DOHH2 (cell line): ENCODE data around the gene TAX1BP1.

ENCODE experiments used
- CTCF ChIP-seq: fragments of 200-600 bp; sonication (generic); IDR thresholded peaks from one replicate; pipeline ENCODE4 v1.5.1; 2014; ENCODE audit warnings: antibody characterized with exemption, mild to moderate bottlenecking, low read depth, low read length; ENCODE audit not compliant: poor library complexity, severe bottlenecking
- EZH2phosphoT487 ChIP-seq: fragments of 200-600 bp; sonication (generic); IDR thresholded peaks from 2 replicates; pipeline ENCODE4 v1.6.1; 2017; ENCODE audit warnings: borderline replicate concordance, mild to moderate bottlenecking, antibody characterized with exemption, low read length, moderate library complexity, mixed read lengths

GRCh38 chr7:27870595-27870994 is 130.6 kb downstream of the TAX1BP1 start:
- TF ChIP-seq CTCF (no peak), EZH2phosphoT487 (no peak)
